Measurements from ENCODE around the gene COL24A1.
"Not testable (repeated sequence)": the region's sequence is repeated elsewhere in the genome, so short reads cannot be mapped to it uniquely, and the experiment has no call there.

Gene COL24A1

DNA sequence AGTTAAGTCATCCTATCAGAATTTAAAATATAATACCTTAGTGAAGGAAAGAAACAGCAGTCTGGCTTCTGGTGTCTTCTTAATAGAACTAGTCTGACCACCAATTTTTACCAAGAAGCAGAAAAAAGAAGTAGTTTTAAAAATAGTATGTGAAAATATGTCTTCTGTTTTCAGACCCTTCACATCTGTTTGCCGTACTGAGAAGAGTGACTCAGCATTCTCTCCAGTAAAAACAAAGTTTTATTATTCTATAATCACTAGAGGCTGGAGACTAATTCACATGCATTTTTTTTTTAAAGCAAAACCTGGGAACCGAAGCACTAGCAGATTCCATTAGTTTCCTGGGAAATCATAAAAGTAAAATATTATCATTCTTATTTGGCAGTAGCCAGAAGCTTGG, 163.8 kb downstream of the COL24A1 start:
- no peak for FAIRE-seq
- DNase-seq (ENCODE audit: low spot score) = no peak

DNA sequence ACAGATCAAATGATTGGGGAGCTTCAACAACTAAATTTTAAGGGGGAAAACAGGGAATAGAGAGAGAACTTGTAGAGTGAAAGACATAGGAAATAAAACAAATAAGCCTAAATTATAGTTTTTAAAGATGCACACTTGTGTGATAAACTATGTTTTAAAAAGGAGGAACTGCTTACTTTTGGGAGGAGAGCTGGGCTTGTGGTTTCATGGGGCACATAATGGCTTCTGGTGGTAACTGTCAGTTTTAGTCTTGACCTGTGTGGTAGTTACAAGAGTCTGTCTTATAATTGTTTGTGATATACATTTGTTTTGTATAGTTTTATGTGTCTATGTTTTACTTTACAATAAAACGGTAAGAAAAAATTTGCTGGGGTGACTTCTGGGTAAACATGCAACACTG, 165.3 kb downstream of the COL24A1 start:
- FAIRE-seq = no peak
- DNase-seq (ENCODE audit: low spot score) = no peak

DNA sequence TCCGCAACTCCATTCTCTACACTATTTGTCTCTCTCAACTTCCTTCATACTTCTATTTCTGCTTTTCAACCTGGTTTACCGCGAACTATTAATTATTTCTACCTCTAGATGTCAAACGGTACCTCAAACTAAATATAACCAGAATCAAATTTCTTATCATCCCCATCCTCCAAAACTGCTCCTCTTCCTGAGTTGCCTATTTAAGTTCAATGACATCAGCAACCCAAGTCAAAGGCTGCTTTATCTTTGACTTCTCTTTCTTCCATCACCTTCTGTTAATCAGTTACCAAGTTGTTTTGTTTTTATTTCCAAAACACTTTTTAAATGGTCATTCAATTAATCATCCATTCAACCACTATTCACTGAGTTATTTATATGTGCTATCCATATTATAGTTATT, 171.9 kb downstream of the COL24A1 start:
- FAIRE-seq (no peak), DNase-seq (ENCODE audit: low spot score) (no peak)

DNA sequence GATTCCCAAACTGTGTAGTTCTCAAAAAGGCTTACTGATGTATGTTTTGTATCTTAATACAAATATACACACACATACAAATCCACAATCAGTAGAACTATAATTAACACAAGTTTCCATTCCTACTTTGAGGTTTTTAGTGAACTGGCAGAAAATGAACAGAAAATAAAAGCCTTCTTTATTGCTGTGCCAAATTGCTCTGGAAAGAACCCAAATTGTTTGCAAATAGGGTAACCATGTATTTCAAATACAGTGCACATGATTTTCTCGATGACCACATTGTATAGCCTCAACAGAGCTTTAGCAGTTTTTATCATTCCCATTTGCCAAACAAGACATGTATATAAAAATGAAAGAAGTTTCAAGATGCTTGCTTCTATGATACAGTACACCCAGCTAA, 173.3 kb downstream of the COL24A1 start:
- no peak for FAIRE-seq
- DNase-seq (ENCODE audit: low spot score) = no peak

DNA sequence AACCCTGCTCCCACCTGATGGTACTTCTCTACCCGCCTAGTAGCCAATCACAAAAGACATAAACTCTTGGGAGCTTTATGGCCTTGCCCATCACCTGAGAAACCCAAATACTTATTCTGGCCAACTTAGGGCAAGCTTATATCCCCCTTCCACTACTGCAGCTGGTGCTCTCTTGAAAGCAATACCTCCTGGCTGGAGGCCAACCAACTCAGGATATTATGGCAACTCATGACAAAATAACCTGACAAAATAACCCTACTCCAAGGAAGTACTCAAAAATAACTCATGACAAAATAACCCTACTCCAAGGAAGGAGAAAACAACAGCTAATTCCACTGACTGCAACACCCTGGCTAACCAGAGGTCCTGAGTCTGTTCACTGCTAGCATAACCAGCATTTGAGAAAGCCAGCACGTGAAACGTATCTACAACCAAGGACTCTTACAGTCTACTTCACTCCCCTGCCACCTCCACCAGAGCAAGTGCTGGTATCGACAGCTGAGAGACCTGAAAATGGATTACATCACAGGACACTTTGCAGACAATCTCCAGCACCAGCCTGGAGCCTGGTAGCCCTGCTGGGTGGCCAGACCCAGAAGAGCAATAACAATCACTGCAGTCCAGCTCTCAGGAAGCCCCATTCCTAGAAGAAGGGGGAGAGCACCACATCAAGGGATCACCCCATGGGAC, 179.9 kb downstream of the COL24A1 start:
- FAIRE-seq (no peak), DNase-seq (ENCODE audit: low spot score) (no peak)

DNA sequence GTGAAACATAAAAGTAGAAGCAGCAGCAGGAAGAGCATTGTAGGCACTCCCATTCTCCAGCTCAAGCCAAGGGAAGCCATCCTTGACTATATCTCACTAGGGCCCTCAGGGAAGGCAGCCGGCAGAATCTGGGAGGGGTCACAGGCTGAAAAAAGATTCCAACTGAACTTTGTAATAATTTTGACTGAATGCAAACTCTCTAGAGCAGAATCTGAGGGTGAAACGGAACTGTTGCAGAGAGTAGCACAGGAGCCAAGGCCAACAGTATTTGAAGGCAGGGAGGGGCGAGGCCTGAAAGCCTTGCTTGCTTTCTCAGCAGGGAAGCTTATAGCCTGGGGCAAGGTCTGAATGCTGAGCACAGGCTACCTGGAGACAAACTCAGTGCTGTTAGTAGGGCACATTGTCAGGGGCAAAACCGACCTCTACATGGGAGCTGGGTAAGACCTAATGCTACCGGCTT, 180.6 kb downstream of the COL24A1 start:
- FAIRE-seq (no peak), DNase-seq (ENCODE audit: low spot score) (no peak)

DNA sequence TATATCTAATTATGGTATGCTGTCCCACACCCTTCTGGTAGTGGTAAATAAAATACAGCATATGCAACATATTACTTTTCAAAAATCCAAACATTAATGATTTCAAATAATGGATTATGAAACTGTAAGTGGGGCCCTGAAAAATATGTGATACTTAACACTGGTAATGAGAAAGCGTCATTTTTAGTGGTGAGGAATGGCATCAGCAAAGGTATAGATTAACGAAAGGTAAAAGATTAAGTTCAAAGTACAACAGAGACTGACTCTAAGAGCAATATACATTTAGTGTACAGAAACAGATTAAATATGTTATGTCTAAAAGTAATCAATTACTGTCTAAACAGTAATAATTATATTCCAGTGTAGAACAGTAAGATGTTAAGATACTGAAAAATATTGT, 194.1 kb downstream of the COL24A1 start:
- DNase-seq (ENCODE audit: low spot score) (no peak), FAIRE-seq (no peak)

DNA sequence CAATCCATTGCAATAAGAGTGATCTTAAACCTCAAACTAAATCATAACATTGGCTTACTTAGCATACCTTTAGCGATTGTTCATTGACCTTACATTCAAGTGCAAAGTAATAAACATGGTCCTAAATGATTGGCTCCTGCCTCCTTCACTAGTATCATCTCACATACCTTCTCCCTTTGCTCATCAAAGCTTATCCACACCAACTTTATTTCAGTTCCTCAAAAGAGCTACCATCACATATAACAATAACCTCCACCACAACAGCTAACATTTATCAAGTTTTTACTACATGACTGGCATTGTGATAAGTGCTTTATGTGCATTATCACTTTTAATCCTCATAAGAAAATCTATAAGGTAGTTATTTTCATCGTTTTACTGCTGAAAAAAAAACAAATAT, 198.8 kb downstream of the COL24A1 start:
- FAIRE-seq (no peak), DNase-seq (ENCODE audit: low spot score) (no peak)

DNA sequence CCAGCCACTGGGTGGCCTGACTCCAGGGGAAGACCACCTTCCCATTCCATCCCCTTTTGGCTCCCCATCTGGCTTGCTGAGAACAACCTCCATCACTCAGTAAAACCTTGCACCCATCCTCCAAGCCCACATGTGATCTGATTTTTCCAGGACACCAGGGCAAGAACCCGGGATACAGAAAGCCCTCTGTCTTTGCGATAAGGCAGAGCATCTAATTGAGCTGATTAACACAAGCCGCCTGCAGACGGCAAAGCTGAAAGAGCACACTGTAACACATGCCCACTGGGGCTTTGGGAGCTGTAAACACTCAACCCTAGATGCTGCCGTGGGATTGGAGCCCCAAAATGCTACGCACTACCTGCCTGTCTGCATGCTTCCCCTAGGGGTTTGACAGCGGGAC, 201.4 kb downstream of the COL24A1 start:
- DNase-seq (ENCODE audit: low spot score) = not testable (repeated sequence)

DNA sequence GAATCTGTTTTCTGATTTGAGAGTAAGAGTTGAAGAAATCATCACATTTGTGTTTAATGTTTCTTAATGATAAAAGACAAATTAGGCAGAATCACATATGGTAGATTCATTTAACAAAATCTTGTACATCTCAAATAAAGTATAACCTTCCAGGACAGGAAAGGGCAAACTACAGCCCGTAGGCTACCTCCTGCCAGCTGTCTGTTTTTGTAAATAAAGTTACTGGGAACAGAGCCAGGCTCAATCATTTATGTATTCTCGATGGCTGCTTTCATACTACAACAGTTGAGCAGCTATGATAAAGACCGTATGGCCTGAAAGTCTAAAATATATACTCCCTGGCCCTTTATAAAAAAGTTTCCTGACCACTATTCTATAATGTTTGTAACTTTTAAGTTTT, 204.1 kb downstream of the COL24A1 start:
- FAIRE-seq (no peak), DNase-seq (ENCODE audit: low spot score) (no peak)

More for the DNA sequence above, 201.4 kb downstream of the COL24A1 start:
- FAIRE-seq = not testable (repeated sequence)

DNA sequence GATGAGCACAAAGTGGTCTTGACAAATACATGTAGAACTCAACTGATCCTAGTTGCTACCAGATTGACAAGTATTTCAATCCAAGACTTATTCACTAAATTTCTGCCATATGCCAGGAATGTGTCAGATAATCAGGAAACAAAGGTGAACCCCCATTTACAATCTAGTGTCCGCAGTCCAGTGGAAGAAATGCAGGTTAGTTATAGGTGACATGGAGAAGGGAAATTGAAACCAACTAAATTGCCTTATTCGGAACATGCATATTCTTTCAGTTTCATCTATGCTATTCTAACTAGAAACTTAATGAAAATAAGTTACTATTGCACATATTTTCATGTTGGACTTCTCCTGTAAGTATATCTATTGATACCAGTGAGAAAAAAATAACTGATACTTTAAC, 209.4 kb downstream of the COL24A1 start:
- FAIRE-seq (no peak), DNase-seq (ENCODE audit: low spot score) (no peak)

DNA sequence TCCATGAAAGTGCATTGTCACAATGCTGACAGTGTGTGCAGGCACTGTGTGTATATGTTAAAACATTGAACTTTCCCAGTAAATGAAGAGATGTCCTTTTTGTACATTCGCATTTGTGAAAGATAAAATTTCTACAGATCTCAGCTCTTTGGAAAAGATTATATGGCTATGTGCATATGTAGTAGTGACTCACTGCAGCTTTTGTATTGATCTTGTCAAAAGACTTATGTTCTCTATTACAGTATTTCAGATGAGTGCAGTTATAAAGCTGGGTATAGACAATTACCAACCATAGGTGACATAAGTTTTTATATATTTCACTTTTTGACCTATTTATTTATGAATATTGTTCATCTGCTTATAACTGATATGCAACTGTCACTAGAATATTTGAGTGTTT, 212.6 kb downstream of the COL24A1 start:
- DNase-seq (ENCODE audit: low spot score) = no peak
- FAIRE-seq = peak; percentile 40

DNA sequence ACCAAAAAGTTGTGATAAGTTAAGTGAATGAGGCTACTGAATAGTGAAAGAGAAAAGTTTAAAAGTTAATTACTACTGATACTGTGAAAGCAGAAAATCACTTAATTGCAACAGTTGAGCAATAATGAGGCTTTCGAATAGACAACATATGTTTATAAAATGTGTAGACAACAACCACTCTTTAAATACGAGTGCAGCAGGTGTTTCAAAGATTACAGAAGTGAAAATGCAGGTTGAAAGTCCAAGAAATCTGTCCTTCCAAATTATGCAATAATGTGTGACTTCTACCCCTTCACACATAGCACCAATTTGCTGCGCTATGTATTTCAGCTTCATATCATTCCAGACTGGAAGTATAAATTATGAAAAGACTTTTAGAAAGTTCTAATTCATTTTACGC, 213.0 kb downstream of the COL24A1 start:
- no peak for DNase-seq (ENCODE audit: low spot score)
- FAIRE-seq = no peak

DNA sequence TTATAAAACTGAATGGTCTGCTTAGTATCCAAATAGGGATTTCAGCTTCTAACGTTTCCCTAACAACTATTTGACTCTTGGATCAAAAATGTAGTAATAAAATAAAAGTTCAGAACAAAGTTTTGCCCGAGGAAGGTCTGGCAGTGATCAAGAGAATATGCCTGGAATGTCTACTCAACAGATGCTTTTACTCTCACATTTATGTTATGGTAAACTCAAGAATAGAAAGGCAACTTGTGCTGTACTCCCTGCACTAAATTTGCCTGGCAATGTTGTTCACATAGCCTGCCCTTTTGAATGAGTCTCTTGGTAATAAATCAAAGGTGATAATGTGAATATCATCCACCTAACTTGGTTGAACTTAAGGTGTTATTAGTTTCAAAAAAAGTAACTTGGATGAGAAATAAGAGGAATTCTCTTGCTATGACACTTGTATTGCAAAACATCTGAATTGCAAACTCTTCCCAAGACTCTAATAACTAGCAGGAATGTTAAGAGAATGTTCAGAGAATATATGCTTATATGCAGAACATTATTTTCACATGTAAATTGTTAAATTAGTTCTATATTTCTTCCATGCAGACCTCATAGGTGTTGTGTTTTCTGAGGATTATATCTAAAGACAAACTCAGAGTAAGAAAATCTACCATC, 215.8 kb downstream of the COL24A1 start:
- DNase-seq (ENCODE audit: low spot score) = no peak
- FAIRE-seq = no peak

DNA sequence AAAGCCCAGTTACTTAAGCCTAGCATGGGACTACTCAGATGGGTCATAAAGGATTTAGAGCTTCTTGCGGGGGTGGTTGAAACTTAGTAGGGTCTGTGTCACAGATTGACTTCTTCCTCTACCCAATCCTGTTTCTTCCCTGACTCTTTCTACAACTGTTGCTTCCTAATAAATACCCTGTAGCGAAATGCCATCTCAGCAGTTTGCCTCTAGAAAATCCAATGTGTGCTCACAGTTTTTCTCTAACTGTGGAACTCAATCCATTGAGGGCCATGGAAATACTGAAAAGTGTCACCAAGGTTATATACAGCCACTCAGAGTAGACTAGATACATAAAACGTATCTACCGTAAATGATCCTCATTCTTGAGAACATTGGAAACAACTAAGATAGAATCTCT, 217.7 kb downstream of the COL24A1 start:
- FAIRE-seq = no peak
- no peak for DNase-seq (ENCODE audit: low spot score)

DNA sequence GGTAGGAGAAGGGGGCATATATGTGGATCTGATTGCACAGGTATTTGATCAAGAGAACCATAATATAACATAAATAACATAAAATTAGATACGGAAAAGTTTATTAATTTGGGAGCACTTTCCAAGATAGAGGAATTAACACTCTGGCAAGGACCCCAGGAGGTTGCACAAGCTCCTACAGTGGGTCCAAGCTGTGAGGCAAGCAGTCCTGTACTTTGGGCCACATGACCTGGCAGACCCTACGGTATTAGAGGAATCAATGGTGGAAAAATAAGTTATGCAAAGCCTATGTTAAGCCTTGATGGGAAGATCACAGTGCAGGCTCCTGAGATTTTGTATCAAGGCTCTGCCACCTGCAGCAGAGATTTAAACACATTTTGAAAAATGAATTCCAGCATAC, 220.1 kb downstream of the COL24A1 start:
- FAIRE-seq (no peak), DNase-seq (ENCODE audit: low spot score) (no peak)

DNA sequence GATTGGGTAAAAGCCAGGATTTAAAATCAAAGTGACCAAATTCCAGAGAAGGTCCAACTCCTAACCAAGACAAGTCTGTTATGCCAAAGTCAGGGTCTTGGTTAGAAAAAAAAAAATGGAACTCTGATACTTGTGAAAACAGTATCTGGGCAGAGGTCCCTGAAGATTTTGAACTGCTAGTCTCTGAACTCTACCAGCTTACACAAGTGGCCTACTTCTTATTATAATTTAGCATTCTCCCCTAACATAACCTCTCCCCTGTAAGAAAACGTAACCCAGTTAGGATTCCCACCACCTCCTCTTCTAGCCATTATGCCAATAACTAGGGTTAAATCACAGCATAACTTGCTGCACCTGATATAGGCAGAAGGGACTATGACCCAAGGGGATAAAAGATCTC, 220.5 kb downstream of the COL24A1 start:
- no peak for FAIRE-seq
- no peak for DNase-seq (ENCODE audit: low spot score)

DNA sequence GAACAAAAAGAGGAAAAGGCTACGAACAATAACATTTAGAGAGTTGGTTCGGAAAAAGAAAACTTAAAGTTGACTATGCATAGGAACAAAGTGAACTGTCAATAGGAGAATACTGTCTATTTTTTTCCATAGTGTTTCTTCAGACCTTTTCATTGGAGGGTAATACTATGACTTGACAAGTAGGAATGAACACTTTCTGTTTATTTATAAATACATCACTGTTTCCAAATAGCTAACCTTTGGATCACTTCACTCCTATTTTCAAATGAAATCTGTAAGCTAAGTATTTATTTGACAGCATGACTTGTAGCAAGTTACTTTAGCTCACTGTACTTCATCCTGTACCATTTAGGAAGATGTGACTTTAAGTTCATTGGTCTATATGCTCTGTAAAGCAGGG, 221.3 kb downstream of the COL24A1 start:
- DNase-seq (ENCODE audit: low spot score) (no peak), FAIRE-seq (no peak)

DNA sequence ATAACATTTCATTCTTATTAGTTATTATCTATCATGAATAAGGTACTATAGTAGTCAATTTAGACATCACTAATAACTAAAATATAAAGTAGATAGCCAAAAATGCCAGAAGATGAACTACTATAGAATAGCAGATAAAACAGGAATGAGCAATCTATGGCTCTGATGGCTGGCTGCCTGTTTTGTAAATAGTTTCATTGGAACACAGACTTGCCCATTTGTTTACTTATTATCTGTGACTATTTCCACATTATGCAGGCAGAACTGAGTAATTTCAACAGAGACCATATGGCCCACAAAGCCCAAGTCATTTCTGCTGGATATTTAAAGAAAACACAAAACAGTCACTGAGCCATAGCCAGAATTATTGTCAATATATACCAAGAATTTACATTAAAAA, 222.1 kb downstream of the COL24A1 start:
- FAIRE-seq (no peak), DNase-seq (ENCODE audit: low spot score) (no peak)

DNA sequence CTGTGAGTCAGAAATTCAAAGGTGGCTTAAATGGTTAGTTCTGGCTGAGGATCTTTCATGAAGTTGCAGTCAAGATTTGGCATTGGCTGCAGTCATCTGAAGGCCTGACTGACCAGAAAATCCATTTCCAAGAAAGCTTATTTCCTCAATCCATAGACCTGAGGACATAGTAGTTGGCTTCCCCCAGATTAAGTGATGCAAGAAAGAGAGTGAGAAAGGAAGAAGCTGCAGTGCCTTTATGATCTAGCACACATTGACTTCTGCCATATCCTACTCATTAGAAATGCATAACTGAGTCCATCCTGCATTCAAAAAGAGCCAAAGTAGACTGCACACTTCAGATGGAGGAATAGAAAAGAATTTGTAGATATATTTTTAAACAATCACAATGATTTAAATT, 222.6 kb downstream of the COL24A1 start:
- FAIRE-seq = no peak
- no peak for DNase-seq (ENCODE audit: low spot score)

DNA sequence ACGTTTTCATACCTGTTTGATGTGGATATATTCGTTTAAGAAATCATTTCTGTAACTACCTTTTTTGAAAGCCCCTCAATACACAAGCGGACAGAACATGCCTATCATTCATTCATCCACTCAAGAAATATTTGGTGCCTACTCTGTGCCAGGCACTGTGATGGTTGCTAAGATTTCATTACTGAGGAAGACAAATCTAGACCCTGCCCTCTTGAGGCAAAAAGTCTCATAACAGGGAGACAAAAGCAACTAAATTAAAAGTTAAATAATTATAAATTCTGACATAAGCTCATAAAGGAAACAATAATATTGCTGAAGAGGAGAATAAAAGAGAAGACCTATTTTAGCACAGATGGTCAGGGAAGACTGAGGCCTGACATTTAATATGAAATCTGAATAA, 244.8 kb downstream of the COL24A1 start:
- FAIRE-seq (no peak), DNase-seq (ENCODE audit: low spot score) (peak; percentile 5)

DNA sequence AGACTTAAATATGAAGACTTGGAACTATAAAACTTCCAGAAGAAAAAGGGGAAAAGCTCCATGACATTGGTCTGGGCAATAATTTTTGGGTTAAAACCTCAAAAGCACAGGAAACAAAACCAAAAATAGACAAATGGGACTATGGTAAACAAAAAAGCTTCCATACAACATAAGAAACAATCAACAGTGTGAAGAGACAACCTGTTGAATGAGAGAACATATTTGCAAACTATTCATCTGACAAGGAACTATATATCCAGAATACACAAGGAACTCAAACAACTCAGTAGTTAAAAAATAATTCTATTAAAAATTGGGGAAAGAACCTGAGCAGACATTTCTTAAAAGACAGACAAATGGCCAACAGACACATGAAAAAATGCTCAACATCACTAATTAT, 255.7 kb downstream of the COL24A1 start:
- FAIRE-seq (no peak), DNase-seq (ENCODE audit: low spot score) (no peak)

DNA sequence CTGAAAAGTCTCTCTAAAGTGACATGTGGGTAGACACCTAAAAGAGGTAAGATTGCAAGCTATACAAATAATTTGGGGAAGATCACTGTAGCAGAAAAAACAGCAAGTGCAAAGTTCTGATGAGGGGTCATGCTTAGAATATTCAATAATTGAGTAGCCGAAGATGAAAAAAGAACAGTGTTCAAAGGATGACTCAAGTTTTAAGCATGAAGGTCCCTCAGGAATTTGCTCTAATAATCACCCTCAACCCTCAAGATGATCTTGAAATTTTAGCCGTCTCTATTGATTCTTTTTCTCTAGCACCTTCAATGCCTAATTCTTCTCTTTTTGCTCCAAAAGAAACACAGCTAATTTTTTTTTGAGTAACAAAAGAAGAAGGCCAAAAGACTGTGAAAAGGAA, 257.7 kb downstream of the COL24A1 start:
- no peak for FAIRE-seq
- DNase-seq (ENCODE audit: low spot score) = peak; percentile 21

All from urothelium cell line (cell line).